ENCODE measurements around the gene MKX. TPM values are rescaled to one million over a fixed set of nuclear protein-coding genes. Genes with fewer than 3 reads are reported as not detected.

Gene MKX, protein sequence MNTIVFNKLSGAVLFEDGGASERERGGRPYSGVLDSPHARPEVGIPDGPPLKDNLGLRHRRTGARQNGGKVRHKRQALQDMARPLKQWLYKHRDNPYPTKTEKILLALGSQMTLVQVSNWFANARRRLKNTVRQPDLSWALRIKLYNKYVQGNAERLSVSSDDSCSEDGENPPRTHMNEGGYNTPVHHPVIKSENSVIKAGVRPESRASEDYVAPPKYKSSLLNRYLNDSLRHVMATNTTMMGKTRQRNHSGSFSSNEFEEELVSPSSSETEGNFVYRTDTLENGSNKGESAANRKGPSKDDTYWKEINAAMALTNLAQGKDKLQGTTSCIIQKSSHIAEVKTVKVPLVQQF
- 0.68 TPM in 1 of 2 replicates, not detected in the other for total RNA-seq

DNA sequence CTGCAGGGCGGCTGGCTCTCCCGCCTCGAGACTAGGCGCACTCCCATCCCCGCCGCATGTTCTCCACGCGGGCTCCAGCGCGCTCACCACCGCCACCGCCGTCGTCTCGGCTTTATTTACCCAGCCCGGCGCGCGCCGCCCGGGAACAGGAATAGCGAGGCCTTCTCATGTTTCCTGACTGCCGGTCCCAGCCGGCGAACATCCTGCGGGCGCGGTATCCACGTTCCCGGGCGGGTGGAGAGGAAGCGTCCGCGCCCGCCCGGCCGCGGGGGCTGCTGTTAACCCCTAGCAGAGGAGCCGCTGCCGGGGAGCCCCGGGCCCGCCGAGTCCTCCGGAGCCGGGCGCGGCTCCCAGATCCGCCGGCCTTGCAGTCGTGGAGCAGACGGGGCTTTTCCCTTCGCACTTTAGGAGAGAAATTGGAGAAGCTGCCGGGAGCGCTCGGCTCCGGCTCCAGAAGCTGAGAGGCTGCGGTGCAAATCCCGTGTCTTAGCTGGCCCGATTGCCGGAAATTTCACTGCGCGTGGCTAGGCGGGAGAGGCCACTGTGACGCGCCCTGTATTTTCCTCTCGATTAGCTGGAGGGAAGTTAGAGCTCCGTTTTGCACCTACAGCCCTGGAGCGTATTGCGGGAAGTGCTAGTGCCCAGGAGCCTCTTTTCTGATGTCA is at the start of gene MKX:
Gene MKX (minus strand): TSS at position 88 of the 665 bp plus-strand sequence. CDS start 2,404 bp downstream, outside the sequence.
- intact Hi-C loops (cut with micrococcal nuclease), result no loop called here

DNA sequence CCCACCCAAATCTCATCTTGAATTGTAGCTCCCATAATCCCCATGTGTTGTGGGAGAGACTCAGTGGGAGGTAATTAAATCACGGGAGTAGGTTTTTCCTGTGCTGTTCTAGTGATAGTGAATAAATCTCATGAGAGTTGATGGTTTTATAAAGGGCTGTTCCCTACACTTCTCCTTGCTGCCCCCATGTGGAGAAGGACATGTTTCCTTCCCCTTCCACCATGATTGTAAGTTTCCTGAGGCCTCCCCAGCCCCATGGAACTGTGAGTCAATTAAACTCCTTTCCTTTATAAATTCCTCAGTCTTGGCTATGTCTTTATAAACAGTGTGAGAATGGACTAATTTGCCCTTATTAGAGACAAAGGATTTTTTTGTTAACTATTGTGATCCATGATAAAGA is 48.5 kb upstream of the MKX start:
- intact Hi-C loops (cut with micrococcal nuclease), result no loop called here

DNA sequence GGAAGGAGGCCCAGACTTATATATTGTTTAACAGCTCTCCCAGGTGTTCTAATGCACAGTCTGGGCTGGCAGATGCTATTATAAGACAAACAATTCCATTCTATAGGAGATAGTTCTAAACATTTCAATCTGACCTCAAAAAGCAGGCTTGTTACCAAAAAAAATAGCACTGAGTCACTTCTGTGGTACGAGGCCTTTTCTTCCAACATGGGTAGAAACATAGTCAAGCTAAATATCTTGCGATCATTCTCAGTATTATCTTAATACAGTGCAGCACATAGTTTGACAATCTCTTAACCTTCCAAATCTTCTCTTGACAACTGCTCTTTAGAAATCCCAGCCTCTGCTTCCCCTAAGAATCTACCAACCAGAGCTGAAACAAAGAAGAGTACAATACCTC is 46.6 kb upstream of the MKX start:
- intact Hi-C loops (cut with micrococcal nuclease), result no loop called here

DNA sequence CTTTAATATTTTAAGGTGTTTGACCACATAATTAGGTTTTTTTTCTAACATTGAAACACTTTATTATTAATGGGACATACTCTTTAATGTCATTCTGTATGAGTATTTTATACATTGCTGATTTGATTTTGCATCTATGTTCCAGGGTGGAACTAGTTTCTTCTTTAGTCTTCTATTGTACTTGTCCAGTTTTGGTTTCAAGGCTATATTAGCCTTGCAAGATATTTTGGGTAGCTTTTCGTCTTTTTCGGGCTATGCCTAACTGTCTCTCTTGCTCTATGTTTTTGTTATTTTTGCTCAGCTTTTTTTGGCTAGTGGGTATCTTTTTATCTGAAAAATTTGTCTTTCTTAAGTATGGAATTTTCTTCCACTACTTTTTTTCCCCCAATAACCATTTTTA is 38.7 kb upstream of the MKX start:
- intact Hi-C loops (cut with micrococcal nuclease), result no loop called here

DNA sequence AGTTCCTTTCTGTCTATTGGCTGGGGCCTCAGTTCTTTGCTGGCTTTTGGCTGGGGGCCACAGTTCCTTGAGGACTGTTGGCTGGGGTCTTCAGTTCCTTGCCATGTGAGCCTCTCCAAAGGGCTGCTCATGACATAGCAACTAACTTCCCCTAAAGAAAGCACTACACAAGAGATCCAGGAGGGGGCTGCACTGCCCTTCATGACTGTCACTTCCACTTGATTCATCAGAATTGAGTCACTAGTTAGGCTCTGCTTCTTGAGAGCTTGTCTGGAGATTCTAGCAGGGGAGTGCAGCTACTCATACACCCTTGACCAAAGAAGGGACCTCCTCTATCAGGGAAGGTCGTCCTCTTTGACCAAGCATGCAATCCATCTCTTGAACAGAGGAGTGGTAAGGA is 38.0 kb upstream of the MKX start:
- intact Hi-C loops (cut with micrococcal nuclease), result no loop called here

DNA sequence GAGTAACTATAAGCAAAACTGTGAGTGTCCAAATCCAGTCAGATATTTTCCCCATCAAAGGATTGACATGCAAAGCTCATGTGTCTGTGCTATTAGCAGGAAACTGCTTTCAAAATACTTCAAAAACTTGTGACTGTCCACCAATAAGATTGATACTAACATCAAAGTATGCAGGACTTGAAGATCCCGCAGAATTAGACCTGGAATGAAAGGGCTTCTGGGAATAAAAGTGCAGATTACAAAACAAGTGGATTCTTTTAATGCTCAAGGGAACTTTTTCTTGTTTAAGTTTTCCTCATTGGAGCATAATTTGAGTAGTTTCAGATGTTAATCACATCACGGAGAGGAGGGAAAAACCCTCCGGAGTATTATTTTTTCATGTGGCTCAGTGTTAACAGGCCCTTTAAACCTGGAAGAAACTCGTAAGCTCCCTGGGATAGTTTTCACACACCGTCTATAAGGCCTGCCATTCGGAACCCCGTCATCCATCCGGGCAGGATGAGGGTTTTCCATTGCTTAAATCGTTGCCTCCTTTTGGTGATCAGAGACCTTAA is 33.9 kb upstream of the MKX start:
- intact Hi-C loops (cut with micrococcal nuclease), result no loop called here

DNA sequence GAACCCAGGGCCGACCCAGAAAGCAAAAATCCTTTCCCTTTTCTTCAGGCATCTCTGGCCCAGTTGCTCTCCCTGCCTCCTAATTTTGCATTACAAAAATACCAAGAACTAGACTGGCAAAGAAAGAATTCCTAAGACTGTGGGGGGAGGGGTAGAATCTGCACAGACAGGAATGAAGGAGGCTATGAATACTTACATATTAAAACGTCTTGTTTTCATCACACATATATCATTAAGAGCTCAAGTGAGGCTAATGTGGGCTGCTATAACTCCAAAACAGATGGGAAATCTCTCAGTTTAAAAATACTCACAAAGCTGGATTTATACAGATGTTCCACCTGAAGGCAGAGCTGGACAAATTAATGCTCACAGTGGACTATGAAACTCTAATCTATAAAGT is 29.2 kb upstream of the MKX start:
- intact Hi-C loops (cut with micrococcal nuclease), result no loop called here

DNA sequence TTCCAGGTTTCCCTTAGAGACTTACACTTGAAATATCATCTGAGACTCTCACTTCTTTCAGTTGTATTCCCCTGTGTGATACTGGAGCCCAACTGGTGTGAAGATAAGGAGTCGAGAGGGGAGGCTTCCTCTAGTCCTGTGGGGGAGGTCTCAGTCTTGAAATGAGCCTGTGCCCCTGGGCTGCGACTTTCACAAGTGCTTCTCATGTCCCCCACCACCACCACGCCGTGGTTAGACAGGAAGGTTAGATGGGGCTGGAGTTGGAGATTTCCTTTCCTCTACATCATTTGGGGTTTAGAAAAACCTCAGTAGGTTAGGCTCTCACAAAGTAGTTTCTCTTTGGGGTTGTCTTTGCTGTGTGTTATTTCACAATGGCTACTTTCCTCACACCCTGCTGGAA is 25.6 kb upstream of the MKX start:
- intact Hi-C loops (cut with micrococcal nuclease), result no loop called here

DNA sequence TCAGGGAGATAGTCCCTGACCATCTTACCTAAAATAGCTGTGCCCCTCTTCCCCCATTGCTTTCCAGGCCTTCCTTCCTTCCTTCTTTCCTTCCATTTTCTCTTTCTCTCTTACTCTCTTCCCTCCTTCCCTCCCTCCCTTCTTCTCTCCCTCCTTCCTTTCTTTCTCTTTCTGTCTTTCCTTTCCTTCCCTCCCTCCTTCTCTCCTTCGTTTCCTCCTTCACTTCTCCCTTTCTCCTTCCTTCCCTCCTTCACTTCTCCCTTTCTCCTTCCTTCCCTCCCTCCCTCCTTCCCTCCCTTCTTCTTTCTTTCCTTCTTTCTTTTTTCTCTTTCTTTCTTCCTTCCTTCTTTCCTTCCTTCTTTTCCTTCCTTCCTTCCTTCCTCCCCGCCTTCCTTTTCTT is 24.6 kb upstream of the MKX start:
- intact Hi-C loops (cut with micrococcal nuclease), result no loop called here

DNA sequence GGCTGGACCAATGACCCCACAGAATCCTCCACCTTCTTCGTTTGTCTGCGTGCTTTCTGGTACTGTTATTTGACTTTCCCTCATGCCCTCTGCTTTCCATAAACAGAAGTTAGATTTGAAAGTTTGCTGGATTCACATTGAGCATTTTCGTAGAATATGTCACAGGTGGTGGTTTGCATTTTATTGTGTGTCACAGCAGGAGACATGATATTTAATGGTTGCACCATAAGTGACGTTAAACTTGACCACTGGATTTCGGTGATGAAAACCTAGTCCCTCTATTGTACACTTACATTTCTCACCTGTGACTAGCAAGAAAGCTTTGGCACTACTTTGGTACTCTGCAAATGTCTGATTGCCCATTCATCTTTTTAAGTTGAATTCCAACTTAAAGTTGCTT is 15.2 kb upstream of the MKX start:
- intact Hi-C loops (cut with micrococcal nuclease), result no loop called here

DNA sequence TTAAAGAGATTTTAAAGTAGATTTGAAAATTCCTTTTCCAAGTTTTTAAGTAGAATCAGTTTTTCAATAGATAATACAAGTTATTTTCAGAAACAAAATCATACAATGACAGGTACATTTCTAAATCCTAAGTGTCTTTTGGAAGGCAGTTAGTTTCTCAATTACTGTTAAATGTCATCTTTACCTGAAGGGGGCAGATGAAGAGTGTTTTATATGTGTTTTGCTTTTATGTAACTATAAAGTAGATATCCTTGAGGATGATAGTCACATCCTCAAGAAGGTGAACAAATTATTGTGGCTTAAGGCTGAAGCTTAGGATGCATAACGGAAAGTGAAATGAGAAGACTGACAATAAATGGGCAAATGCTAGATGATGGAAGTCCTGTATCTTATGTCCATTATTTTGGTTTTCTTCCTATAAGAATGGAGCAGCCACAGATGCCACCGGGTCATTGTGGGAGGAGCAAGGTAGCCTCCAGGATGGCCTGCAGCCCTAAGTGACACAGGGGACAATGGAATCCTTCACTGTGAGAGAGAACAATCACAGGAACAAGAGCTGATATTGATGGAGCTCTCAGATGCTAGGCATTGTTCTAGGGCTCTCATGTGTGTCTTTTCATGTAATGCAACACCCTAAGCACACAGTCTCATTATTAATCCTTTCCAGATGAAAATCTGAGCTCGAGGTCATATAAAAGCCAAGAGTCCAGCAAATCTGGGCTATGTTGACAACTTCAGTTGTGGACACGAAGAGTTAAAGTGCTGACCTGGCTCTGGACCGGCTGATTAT is 14.1 kb upstream of the MKX start:
- intact Hi-C loops (cut with micrococcal nuclease), result no loop called here

DNA sequence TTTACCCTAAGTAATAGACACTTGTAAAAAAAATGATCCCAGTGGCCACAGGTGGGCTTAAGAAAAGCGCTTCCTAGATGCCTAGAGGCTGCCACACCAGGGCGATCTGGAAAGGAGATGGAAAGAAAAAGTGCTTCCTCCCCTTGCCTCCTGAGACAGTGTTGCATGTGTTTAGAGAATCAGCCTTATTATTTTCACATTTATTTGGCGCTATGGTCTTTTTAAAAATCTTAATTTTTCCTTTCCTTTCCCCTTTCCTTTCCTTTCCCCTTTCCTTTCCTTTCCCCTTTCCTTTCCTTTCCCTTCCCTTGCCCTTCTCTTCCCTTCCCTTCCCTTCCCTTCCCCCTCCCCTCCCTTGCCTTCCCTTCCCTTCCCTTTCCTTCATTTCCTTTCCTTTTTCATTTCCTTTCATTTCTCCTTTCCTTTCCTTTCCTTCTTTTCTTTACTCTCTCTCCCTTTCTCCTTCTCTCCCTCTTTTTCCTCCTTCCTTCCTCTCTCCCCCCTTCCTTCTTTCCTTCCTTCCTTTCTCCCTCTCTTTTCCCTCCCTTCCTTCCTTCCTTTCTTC is 7.1 kb upstream of the MKX start:
- intact Hi-C loops (cut with micrococcal nuclease), result no loop called here

DNA sequence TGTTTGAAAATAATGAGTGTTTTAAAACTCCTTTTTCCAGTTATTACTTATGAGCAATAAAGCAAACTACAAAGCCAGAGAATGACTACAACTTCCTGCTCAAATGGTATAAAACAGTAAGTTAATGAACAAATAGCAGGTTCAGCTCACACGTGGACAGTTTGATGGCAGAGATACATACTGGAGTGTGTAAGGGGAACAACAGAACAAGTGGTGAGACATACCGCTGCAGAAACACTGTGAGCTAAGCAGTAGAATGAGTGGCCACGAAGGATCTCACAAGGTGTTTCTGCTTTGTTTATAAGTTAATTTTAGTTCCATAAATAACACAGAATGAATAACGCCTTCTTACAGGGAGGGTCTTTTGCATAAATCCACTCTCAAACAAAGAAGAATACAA is 3.0 kb upstream of the MKX start:
- intact Hi-C loops (cut with micrococcal nuclease), result no loop called here

DNA sequence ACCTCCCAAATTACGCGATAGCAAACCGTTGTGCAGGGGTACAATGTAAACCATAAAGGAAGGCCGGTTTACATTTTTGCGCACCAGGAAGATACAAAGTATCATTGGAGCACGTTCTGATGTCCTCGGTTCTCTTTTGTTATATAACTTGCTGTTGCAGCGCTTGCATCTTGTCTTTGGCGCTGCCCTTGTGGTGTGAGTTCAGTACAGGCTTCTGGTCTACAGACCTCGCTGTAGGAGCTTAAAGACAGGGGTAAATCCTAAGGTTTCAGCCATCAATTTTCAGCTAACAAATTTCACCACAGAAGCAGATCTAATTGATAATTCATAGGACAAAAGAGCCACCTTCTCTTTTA is 1.5 kb upstream of the MKX start:
- intact Hi-C loops (cut with micrococcal nuclease), result no loop called here

DNA sequence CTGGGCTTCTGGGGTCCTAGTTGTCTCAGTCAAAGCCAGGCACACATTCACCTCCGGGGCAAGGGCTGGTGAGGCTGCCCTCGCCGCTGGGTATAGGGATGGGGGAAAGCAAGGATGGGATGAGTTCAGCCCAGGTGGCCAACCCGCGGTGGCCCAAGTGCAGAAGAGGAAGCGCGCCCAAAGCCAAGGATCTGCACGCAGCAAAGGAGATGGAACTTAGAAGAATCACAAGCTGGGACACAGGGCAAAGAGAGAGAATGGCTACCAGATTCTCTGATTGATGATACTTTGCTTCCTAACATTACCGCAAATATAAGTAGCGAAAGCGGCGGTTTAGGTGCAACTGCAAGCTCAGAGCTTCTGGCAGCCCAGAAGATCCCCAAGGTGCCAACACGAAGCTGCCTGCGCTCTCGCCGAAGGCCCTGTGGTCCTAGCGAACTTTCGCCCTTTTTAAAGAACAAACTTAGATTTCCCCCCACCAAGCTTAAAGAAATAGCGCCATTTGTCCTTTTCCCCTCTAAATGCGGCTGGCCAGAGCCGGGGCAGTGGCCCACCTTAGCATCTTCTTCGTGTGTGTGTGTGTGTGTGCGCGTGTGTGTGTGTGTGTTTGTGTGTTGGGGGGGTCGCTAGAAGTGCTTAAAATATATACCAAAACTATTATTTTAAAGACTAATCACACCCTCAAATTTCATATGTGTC is 927 bp upstream of the MKX start:
- intact Hi-C loops (cut with micrococcal nuclease), result no loop called here

DNA sequence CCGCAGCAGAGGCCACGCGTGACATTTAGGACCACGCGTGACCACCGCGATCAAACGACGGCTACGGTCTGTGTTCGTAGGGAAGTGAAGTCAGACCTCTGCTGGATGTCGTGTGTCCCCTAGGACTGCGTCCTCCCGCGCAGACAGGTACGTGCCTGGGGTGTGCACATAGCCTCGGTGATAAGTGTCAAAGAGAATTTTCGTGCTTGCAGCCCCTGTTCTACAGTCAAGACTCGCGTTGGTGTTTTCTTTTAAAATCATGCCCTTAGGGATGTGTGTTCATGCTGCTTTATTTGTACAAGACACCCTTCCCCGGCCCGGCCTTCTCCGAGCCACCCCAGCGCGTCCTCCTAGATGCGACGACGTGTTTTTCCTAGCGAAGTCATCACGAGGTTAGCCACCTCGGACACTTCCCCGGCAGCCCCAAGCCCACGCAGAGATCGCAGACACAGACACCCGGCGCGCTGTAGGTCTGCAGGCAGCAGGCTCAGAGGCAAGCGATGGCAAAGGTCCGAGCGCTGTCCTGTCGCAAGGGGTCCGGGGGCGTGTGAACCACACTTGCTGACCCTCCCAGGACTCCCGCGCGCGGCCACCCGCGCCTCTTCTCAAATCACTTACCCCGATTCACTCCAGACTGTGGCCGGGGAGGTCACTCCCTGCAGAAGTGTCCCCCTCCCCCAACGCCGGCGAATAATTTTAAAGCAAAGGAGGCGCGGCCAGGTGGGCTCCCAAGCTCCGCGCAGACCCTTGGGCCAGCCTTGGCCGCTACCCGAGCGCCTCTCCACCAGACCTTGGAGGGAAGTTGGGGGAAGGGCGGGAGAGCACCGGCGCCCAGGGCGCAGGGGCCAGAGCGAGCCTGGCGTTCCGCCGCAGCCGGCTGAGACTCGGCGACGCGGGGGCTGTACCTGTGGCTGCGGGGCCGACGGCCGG is 552 bp downstream of the MKX start:
- intact Hi-C loops (cut with micrococcal nuclease), result loop anchor here (5.0 kb wide), 1 partner anchor 637 kb away; no protein-coding TSS in a partner anchor

DNA sequence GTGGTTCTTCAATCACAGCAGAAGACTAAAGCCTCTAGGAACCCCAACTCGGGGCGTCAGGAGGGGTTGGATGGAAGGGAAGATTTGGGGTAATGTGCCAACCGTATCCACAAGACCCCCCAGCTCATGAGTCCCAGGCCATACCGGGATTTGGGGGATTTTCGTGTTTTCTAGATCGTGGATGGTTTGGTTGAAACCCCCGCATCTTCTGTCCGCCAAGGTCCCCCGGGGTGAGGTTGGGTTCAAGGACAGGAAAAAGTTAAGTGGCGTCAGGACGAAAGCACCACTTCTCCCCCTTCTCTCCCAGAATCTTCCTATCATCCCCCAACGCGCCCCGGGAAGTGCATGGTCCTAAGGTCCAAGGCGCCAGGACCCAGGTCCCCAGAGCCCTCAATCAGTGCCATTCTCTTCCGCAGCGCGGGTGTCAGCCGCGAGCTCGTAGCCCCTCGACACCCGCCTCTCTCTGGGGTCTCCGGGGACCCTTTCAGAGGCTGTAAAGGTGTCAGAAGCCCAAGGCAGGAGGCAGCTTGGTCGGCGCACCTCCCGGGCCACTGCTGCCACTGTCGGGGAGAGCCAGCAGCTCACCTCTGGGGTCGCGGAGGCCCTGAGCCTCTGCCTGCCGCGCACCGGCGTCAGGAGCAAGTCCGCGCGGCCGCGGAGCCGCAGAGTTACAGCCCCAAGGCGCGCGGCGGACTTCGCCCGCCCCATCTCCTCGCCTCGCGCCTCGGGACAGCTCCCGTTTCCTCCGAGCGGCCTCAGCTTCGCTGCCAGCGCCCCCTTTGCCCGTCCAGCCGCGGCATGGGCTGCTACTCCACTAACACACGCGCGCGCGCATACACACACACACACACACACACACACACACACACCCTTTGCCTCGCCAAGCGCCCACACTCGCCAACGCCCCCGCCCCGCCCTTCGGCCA is 1.5 kb downstream of the MKX start:
- intact Hi-C loops (cut with micrococcal nuclease), result loop anchor here (2.0 to 5.0 kb wide), 3 partner anchors 591 to 933 kb away; partner anchors contain the start of gene BAMBI

DNA sequence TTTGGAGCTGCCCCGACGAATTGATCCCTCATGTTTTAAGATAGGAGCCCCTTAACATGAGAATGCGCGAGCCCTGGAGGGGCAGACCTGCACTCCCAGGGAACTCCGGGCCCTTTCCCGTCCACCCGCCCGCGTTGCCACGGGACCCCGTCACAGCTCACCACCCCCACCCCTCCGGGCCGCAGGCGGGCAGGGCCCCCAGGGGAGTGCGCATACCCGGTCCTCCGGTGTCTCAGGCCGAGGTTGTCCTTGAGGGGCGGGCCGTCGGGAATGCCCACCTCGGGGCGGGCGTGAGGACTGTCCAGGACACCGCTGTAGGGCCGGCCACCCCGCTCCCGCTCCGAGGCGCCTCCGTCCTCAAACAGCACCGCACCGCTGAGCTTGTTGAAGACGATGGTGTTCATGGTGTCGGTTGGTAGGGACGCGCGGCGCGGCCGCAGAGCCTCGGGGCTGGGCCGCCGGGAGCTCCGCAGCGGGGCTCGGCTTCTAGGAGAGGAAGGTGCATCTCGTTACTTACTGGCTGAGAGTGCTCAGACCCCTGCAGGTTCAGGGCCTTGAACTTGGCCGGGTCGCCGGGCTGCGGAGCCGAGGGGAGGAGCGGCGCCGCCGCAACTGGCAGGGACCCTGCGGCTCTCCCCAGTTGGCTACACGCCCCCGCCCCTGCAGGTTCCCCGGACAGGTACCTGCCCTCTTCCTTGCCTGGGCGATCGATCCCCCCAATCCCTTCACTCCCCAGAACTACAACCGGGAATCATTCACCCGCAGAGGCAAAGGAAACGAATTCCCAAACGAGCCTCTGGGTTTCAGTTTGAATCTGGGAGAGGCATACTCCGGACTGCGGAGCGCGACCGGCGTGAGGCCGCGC is 2.4 kb downstream of the MKX start:
- intact Hi-C loops (cut with micrococcal nuclease), result loop anchor here (2.0 to 5.0 kb wide), 3 partner anchors 592 to 934 kb away; partner anchors contain the start of gene BAMBI

Measured in T-helper 2 cell treated with Interferon-gamma antibody and Interleukin-4, amounts not matched to agents 100 ng/mL and 5 ng/mL, for 36 hours (primary cell).